ENCODE results near the gene IL18. TPM values are rescaled to one million over a fixed set of nuclear protein-coding genes. Genes with fewer than 3 reads are reported as not detected.
"Not testable (repeated sequence)": the region's sequence is repeated elsewhere in the genome, so short reads cannot be mapped to it uniquely, and the experiment has no call there.

Gene IL18
- total RNA-seq, 2 donors from 2014 or later, result 11.1 to 17.0 TPM

DNA sequence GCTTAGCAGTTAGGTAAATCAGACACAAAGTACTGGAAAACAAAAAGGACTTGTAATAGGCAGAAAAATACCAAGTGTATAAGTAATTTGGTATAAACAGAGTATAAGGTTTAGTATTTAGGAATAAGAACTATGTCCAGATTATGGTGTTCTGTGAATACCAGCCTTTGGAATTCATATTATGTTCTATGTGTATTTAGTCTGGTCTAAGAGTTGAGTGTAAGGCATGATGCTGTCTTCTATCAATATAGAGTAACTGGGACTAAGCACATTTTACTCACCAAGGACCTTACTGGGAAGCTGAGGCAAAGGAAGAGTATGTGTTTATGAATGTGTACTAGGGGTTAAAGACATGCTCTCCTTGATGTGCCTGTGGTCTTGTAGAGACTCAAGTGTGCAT, 67.7 kb downstream of the IL18 start:
- Histone ChIP-seq H3K4me3 (no peak overlapping the region), H3K27me3 (no peaks in the 10 kb centered on the region), H3K36me3 (peaks cover 71% of the 10 kb centered on the region), H3K9me3 (no peaks in the 10 kb centered on the region), H3K27ac (no peak overlapping the region), H3K4me1 (no peaks in the 10 kb centered on the region)
- no peak for DNase-seq (ENCODE audit: low spot score)
- TF ChIP-seq, protein P1, sequence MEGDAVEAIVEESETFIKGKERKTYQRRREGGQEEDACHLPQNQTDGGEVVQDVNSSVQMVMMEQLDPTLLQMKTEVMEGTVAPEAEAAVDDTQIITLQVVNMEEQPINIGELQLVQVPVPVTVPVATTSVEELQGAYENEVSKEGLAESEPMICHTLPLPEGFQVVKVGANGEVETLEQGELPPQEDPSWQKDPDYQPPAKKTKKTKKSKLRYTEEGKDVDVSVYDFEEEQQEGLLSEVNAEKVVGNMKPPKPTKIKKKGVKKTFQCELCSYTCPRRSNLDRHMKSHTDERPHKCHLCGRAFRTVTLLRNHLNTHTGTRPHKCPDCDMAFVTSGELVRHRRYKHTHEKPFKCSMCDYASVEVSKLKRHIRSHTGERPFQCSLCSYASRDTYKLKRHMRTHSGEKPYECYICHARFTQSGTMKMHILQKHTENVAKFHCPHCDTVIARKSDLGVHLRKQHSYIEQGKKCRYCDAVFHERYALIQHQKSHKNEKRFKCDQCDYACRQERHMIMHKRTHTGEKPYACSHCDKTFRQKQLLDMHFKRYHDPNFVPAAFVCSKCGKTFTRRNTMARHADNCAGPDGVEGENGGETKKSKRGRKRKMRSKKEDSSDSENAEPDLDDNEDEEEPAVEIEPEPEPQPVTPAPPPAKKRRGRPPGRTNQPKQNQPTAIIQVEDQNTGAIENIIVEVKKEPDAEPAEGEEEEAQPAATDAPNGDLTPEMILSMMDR (IDR thresholded peaks at IDR 0.05), result no peak

DNA sequence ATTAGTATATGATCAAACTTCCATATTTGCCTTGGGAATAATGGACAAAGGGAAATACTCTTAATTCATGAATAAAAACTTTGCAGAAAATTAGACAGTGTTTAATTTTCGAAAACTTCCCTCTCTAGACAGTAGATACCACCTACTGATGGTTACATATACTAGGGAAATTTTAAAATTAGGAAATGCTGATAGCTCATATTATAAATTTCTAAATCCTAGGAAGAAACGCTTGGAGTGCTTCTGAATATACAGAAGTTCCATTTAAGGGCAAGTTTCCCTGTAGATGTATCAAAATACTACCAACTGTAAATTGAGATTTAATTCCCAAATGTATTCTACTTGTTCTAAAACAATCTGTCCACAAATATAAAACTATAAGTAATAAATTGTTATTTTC, 68.6 kb downstream of the IL18 start:
- not testable (repeated sequence) for H3K27ac ChIP-seq; H3K27me3 ChIP-seq; H3K4me3 ChIP-seq; H3K9me3 ChIP-seq; H3K4me1 ChIP-seq; DNase-seq (ENCODE audit: low spot score)
- peaks cover 80% of the 10 kb centered on the region for H3K36me3 ChIP-seq

Other genes starting within 250 kb of the IL18 start
- gene C11orf52, start 245.2 kb downstream of the IL18 start, total RNA-seq, result 1 to 10 TPM; 1.5 to 8.3 TPM
- 10 to 100 TPM; 25.7 to 50.9 TPM for gene DIXDC1, start 226.8 kb downstream of the IL18 start, total RNA-seq
- gene DLAT, start 138.7 kb downstream of the IL18 start, total RNA-seq, result 10 to 100 TPM; 58.5 to 98.1 TPM
- gene PIH1D2, start 90.1 kb downstream of the IL18 start, total RNA-seq, result 1 to 10 TPM; 1.2 to 1.7 TPM
- gene NKAPD1, start 89.8 kb downstream of the IL18 start, total RNA-seq, result 1 to 10 TPM; 4.4 to 7.0 TPM
- 10 to 100 TPM; 54.3 to 61.4 TPM for gene TIMM8B, start 77.3 kb downstream of the IL18 start, total RNA-seq
- gene SDHD, start 77.2 kb downstream of the IL18 start, total RNA-seq, result 100 to 1,000 TPM; 113 to 166 TPM
- gene TEX12, start 3.3 kb upstream of the IL18 start, total RNA-seq, result not detected
- 10 to 100 TPM; 40.6 to 44.7 TPM for gene BCO2, start 11.4 kb upstream of the IL18 start, total RNA-seq
- gene PTS, start 62.3 kb upstream of the IL18 start, total RNA-seq, result 10 to 100 TPM; 18.1 to 19.5 TPM
- gene PLET1, start 96.8 kb upstream of the IL18 start, total RNA-seq, result not detected

All from right atrium auricular region (tissue), 2 donors.